IPS-15b (cell line): Measurements from ENCODE around the gene SMARCD3.
A peak's percentile ranks its signal among the peaks of the same experiment; 100 is the strongest.

ENCODE experiments used
- H3K27me3 ChIP-seq: one replicate; pipeline ENCODE4 v1.6.1; 2013; ENCODE audit warnings: low read length; ENCODE audit not compliant: control insufficient read depth, insufficient read depth
- H3K36me3 ChIP-seq: one replicate; pipeline ENCODE4 v1.6.1; 2013; ENCODE audit warnings: low read length; ENCODE audit not compliant: control insufficient read depth, insufficient read depth
- H3K4me1 ChIP-seq: one replicate; pipeline ENCODE4 v1.6.1; 2013; ENCODE audit warnings: mild to moderate bottlenecking, low read length; ENCODE audit not compliant: control insufficient read depth, insufficient read depth
- H3K4me3 ChIP-seq: one replicate; pipeline ENCODE4 v1.5.1; 2013; ENCODE audit warnings: low read depth, low read length
- H3K9ac ChIP-seq: one replicate; pipeline ENCODE4 v1.6.1; 2013; ENCODE audit warnings: low read depth, mild to moderate bottlenecking, low read length
- H3K9me3 ChIP-seq: one replicate; pipeline ENCODE4 v1.6.1; 2013; ENCODE audit warnings: mild to moderate bottlenecking, low read length; ENCODE audit not compliant: control insufficient read depth, insufficient read depth

Gene SMARCD3

GRCh38 chr7:151248346-151249033, at the start of gene SMARCD3:
Gene SMARCD3, minus strand, starts transcription at chr7:151248694. Its CDS starts 132 bp downstream, at chr7:151248562.
- peaks cover 11% of the 10 kb centered on the region for H3K4me1 ChIP-seq
- no peaks in the 10 kb centered on the region for H3K9me3 ChIP-seq
- H3K36me3 ChIP-seq, result no peaks in the 10 kb centered on the region
- no peak within 1 kb of the TSS for H3K9ac ChIP-seq
- H3K27me3 ChIP-seq, result peaks cover 78% of the 10 kb centered on the region
- peak within 1 kb of the TSS; percentile 50 for H3K4me3 ChIP-seq

GRCh38 chr7:151296202-151296992, 47.9 kb upstream of the SMARCD3 start:
- H3K27me3 ChIP-seq, result peaks cover 21% of the 10 kb centered on the region
- H3K36me3 ChIP-seq, result no peaks in the 10 kb centered on the region
- H3K4me1 ChIP-seq, result no peaks in the 10 kb centered on the region
- H3K9ac ChIP-seq, result no peak overlapping the region
- no peak overlapping the region for H3K4me3 ChIP-seq
- no peaks in the 10 kb centered on the region for H3K9me3 ChIP-seq

GRCh38 chr7:151292850-151293249, 44.4 kb upstream of the SMARCD3 start:
- Histone ChIP-seq H3K27me3 (peaks cover 10% of the 10 kb centered on the region), H3K4me3 (no peak overlapping the region)

GRCh38 chr7:151291206-151291605, 42.7 kb upstream of the SMARCD3 start:
- Histone ChIP-seq H3K4me3 (no peak overlapping the region), H3K9ac (no peak overlapping the region), H3K27me3 (peaks cover 10% of the 10 kb centered on the region), H3K4me1 (no peaks in the 10 kb centered on the region), H3K36me3 (no peaks in the 10 kb centered on the region), H3K9me3 (no peaks in the 10 kb centered on the region)

More at GRCh38 chr7:151292850-151293249, 44.4 kb upstream of the SMARCD3 start:
- Histone ChIP-seq H3K36me3 (no peaks in the 10 kb centered on the region), H3K4me1 (no peaks in the 10 kb centered on the region), H3K9me3 (no peaks in the 10 kb centered on the region), H3K9ac (no peak overlapping the region)

- no peaks in the 10 kb centered on the region for H3K4me1 ChIP-seq
- H3K36me3 ChIP-seq, result no peaks in the 10 kb centered on the region
- no peak overlapping the region for H3K4me3 ChIP-seq
- H3K9ac ChIP-seq, result no peak overlapping the region
- H3K9me3 ChIP-seq, result no peaks in the 10 kb centered on the region
- peaks cover 12% of the 10 kb centered on the region for H3K27me3 ChIP-seq
Measured at GRCh38 chr7:151290355-151290760, 41.9 kb upstream of the SMARCD3 start.

GRCh38 chr7:151289891-151290290, 41.4 kb upstream of the SMARCD3 start:
- Histone ChIP-seq H3K27me3 (peaks cover 11% of the 10 kb centered on the region), H3K9me3 (no peaks in the 10 kb centered on the region), H3K36me3 (no peaks in the 10 kb centered on the region), H3K9ac (no peak overlapping the region), H3K4me3 (no peak overlapping the region), H3K4me1 (no peaks in the 10 kb centered on the region)

- Histone ChIP-seq H3K9me3 (no peaks in the 10 kb centered on the region), H3K36me3 (no peaks in the 10 kb centered on the region), H3K27me3 (peaks cover 4% of the 10 kb centered on the region), H3K9ac (no peak overlapping the region), H3K4me1 (no peaks in the 10 kb centered on the region), H3K4me3 (no peak overlapping the region)
Measured at GRCh38 chr7:151286148-151286547, 37.7 kb upstream of the SMARCD3 start.

GRCh38 chr7:151283302-151283701, 34.8 kb upstream of the SMARCD3 start:
- Histone ChIP-seq H3K36me3 (no peaks in the 10 kb centered on the region), H3K4me3 (no peak overlapping the region), H3K9ac (no peak overlapping the region), H3K9me3 (no peaks in the 10 kb centered on the region), H3K27me3 (peaks cover 12% of the 10 kb centered on the region), H3K4me1 (no peaks in the 10 kb centered on the region)

- H3K9ac ChIP-seq, result no peak overlapping the region
- H3K27me3 ChIP-seq, result peaks cover 20% of the 10 kb centered on the region
- no peak overlapping the region for H3K4me3 ChIP-seq
- H3K36me3 ChIP-seq, result no peaks in the 10 kb centered on the region
- no peaks in the 10 kb centered on the region for H3K9me3 ChIP-seq
- H3K4me1 ChIP-seq, result no peaks in the 10 kb centered on the region
Measured at GRCh38 chr7:151282111-151282510, 33.6 kb upstream of the SMARCD3 start.

- Histone ChIP-seq H3K9ac (no peak overlapping the region), H3K27me3 (peaks cover 21% of the 10 kb centered on the region), H3K4me1 (no peaks in the 10 kb centered on the region), H3K36me3 (no peaks in the 10 kb centered on the region), H3K9me3 (no peaks in the 10 kb centered on the region), H3K4me3 (no peak overlapping the region)
Measured at GRCh38 chr7:151281686-151282085, 33.2 kb upstream of the SMARCD3 start.

- Histone ChIP-seq H3K36me3 (no peaks in the 10 kb centered on the region), H3K9me3 (no peaks in the 10 kb centered on the region), H3K9ac (no peak overlapping the region), H3K4me1 (no peaks in the 10 kb centered on the region), H3K4me3 (no peak overlapping the region), H3K27me3 (peaks cover 32% of the 10 kb centered on the region)
Measured at GRCh38 chr7:151280388-151281019, 32.0 kb upstream of the SMARCD3 start.
